Memory B cell (primary cell): ENCODE results near the gene PPIL6.

Experiments used
- ATAC-seq: fragments of 150-1000 bp; cut with Tn5 transposase; 2 replicates; pipeline ENCODE4 v1.10.0; 2021; ENCODE audit warnings: low read depth, mild to moderate bottlenecking, moderate library complexity
- DNase-seq, 2 donors: peaks; one replicate each; pipeline ENCODE4 v3.0.0; 2022; ENCODE audit warnings: low spot score in 2 of 2
- H3K27ac Mint-ChIP-seq: one replicate; pipeline ENCODE4 v1.8.0; 2022; ENCODE audit warnings: mild to moderate bottlenecking, moderate library complexity, mixed read lengths
- H3K27me3 Mint-ChIP-seq: one replicate; pipeline ENCODE4 v1.8.0; 2022; ENCODE audit warnings: mixed read lengths
- H3K36me3 Mint-ChIP-seq: one replicate; pipeline ENCODE4 v1.8.0; 2022; ENCODE audit warnings: mild to moderate bottlenecking, mixed read lengths
- H3K4me1 Mint-ChIP-seq: one replicate; pipeline ENCODE4 v1.8.0; 2022; ENCODE audit warnings: mixed read lengths
- H3K4me3 Mint-ChIP-seq: one replicate; pipeline ENCODE4 v1.8.0; 2022; ENCODE audit warnings: mild to moderate bottlenecking, moderate library complexity, mixed read lengths
- H3K9me3 Mint-ChIP-seq: one replicate; pipeline ENCODE4 v1.8.0; 2022; ENCODE audit warnings: mixed read lengths

PPIL6 gene

DNA sequence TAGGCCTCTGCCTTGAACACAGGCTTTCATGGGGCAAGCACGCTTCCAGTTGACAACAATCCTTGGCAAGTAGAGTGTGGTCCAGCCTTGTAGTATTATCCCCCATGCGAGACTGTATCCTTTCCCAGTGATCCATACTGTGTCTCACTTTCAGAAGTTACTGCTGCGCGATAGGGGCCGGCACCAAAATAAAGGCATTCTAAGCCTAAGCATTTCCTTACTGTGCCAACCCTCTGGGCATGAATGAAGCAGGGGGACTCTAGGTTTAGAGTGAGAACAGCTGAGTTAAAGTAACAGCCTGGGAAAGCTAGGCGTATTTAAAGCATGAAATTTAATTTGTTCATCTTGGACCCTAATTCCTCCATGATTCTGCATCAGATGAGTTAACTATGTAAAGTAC lies 97.5 kb downstream of the PPIL6 start:
- Mint-ChIP-seq H3K9me3 (no peaks in the 10 kb centered on the region), H3K27ac (no peak overlapping the region), H3K36me3 (no peaks in the 10 kb centered on the region), H3K4me1 (no peaks in the 10 kb centered on the region), H3K27me3 (no peaks in the 10 kb centered on the region), H3K4me3 (no peak overlapping the region)
- ATAC-seq (no peak), DNase-seq (no peak)

DNA sequence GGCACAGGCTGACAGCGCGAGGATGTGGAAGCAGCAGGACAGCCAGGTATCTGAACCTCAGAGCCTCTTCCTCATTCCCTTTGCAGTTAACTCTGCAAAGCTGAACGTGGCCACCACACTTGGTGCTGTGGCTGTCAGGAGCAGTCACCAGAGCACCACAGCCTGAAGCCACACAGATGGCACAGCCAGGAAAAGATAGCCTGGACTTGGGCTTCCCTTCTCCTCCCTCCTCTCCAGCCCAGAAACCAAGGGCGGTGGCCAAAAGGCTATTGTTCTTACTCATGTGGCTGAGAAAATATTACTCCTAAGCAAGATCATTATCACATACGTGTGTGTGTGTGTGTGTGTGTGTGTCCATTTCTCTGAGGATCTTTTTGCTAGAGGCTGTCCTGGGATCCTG lies 97.9 kb downstream of the PPIL6 start:
- Mint-ChIP-seq H3K36me3 (no peaks in the 10 kb centered on the region), H3K4me3 (no peak overlapping the region), H3K27ac (no peak overlapping the region), H3K27me3 (no peaks in the 10 kb centered on the region), H3K9me3 (no peaks in the 10 kb centered on the region), H3K4me1 (no peaks in the 10 kb centered on the region)
- ATAC-seq: no peak
- no peak for DNase-seq

DNA sequence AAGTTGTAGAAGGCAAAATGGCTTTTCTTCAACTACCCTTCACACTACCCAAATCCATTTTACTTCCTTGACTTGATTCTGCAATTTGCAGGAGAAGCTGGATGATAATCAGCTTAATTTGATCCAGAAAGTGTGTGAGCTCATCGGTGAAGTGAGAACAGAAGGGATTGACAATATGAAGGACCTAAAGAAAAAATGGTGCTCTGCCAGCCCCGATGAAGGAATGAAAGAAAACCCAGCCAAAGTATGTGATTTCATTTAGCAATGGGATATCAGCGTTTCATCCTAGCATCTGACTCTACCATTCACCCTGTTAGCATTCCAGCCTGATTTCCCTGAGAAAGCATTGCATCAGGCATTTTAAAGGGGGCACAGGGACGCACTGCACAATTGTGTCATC lies 99.6 kb downstream of the PPIL6 start:
- no peak for ATAC-seq
- no peaks in the 10 kb centered on the region for H3K9me3 Mint-ChIP-seq
- no peaks in the 10 kb centered on the region for H3K27me3 Mint-ChIP-seq
- H3K4me1 Mint-ChIP-seq: no peaks in the 10 kb centered on the region
- no peak for DNase-seq
- no peaks in the 10 kb centered on the region for H3K36me3 Mint-ChIP-seq
- H3K4me3 Mint-ChIP-seq: no peak overlapping the region
- H3K27ac Mint-ChIP-seq: no peak overlapping the region
